Astrocyte (in vitro differentiated cells and primary cell): ENCODE data around the gene LRRC34. TPM values are rescaled to one million over a fixed set of nuclear protein-coding genes. Genes with fewer than 3 reads are reported as not detected.

ENCODE experiments used
- DNase-seq: peaks from one replicate; pipeline ENCODE4 v3.0.0-alpha.2; 2010; ENCODE audit warnings: low read depth
- FAIRE-seq: peaks from 2 replicates; lab custom pipeline; 2011; peaks lifted over from hg19 to GRCh38; lab: Jason Lieb, UNC
- H2AFZ ChIP-seq: 2 replicates; pipeline ENCODE4 v1.6.0; 2012; ENCODE audit warnings: low read depth, low read length, inconsistent platforms
- H3K27ac ChIP-seq: 2 replicates; pipeline ENCODE4 v1.5.1; 2011; ENCODE audit warnings: low read depth, low read length, inconsistent platforms
- H3K27me3 ChIP-seq: 2 replicates; pipeline ENCODE4 v1.6.0; 2011; ENCODE audit warnings: low read length, inconsistent platforms; ENCODE audit not compliant: insufficient read depth
- H3K36me3 ChIP-seq: 2 replicates; pipeline ENCODE4 v1.5.1; 2011; ENCODE audit warnings: low read length, inconsistent platforms; ENCODE audit not compliant: insufficient read depth
- H3K4me1 ChIP-seq: 2 replicates; pipeline ENCODE4 v1.5.1; 2011; ENCODE audit warnings: low read length, inconsistent platforms; ENCODE audit not compliant: insufficient read depth
- H3K4me2 ChIP-seq: 2 replicates; pipeline ENCODE4 v1.6.0; 2012; ENCODE audit warnings: low read length, inconsistent platforms
- H3K4me3 ChIP-seq: 2 replicates; pipeline ENCODE4 v1.5.1; 2011; ENCODE audit warnings: low read depth, mild to moderate bottlenecking, low read length, inconsistent platforms; ENCODE audit not compliant: insufficient read depth
- H3K79me2 ChIP-seq: 2 replicates; pipeline ENCODE4 v1.6.0; 2012; ENCODE audit warnings: mild to moderate bottlenecking, low read length, inconsistent platforms; ENCODE audit not compliant: insufficient read depth
- H3K9ac ChIP-seq: 2 replicates; pipeline ENCODE4 v1.6.0; 2012; ENCODE audit warnings: mild to moderate bottlenecking, low read length, inconsistent platforms
- H3K9me3 ChIP-seq: 2 replicates; pipeline ENCODE4 v1.5.1; 2012; ENCODE audit warnings: low read depth, mild to moderate bottlenecking, low read length, inconsistent platforms; ENCODE audit not compliant: insufficient read depth
- H4K20me1 ChIP-seq: 2 replicates; pipeline ENCODE4 v1.6.0; 2012; ENCODE audit warnings: low read length, inconsistent platforms; ENCODE audit not compliant: insufficient read depth
- H3K27ac Mint-ChIP-seq: one replicate; pipeline ENCODE4 v1.8.0; 2021; ENCODE audit warnings: mild to moderate bottlenecking, mixed read lengths; ENCODE audit not compliant: unreplicated experiment
- H3K27me3 Mint-ChIP-seq: one replicate; pipeline ENCODE4 v1.8.0; 2021; ENCODE audit warnings: low read depth, mixed read lengths; ENCODE audit not compliant: unreplicated experiment
- H3K36me3 Mint-ChIP-seq: one replicate; pipeline ENCODE4 v1.8.0; 2021; ENCODE audit warnings: low read depth, mixed read lengths; ENCODE audit not compliant: unreplicated experiment
- H3K4me1 Mint-ChIP-seq: one replicate; pipeline ENCODE4 v1.8.0; 2021; ENCODE audit warnings: low read depth, mixed read lengths; ENCODE audit not compliant: unreplicated experiment
- H3K4me3 Mint-ChIP-seq: one replicate; pipeline ENCODE4 v1.8.0; 2021; ENCODE audit warnings: mild to moderate bottlenecking, moderate library complexity, mixed read lengths; ENCODE audit not compliant: unreplicated experiment
- H3K9me3 Mint-ChIP-seq: one replicate; pipeline ENCODE4 v1.8.0; 2021; ENCODE audit warnings: mild to moderate bottlenecking, mixed read lengths; ENCODE audit not compliant: unreplicated experiment
- EZH2 ChIP-seq: IDR thresholded peaks from 2 replicates; pipeline ENCODE4 v1.6.1; 2012; ENCODE audit warnings: mild to moderate bottlenecking, low read length, inconsistent platforms; ENCODE audit not compliant: insufficient read depth
- total RNA-seq: library from RNA; stranded (reverse); gene quantifications from 2 replicates; pipeline ENCODE4 v1.2.1, GENCODE V29; 2021
- TF ChIP-seq, protein P1 (sequence below): IDR thresholded peaks from 2 replicates; pipeline ENCODE4 v1.5.1; 2011; ENCODE audit warnings: low read depth, mild to moderate bottlenecking, inconsistent platforms, low read length, moderate library complexity; ENCODE audit not compliant: insufficient read depth

LRRC34 gene
- total RNA-seq, 1 donor from 2014 or later = 1.0 TPM

DNA sequence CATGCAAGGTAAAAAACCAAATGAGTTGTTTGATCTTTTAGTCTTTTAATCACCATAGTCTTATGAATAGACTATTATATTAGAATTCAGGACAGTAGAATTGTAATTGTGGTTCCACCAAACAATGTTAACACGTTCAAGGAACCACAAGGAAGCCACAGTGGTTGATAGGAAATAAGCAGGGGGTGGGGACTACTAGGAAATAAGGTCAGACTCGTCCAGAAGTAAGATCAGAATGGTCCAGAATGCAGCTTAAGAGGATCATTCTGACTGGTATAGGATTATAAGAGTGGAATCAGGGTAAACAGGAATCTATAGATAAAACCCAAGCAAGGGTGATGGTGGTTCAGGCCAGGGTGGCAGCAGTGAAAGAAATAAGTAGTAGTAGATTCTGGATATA is 32.0 kb downstream of the LRRC34 start:
- no peak overlapping the region for H3K27ac Mint-ChIP-seq
- peaks cover 5% of the 10 kb centered on the region for H3K36me3 Mint-ChIP-seq
- Histone ChIP-seq H3K4me2 (no peak overlapping the region), H3K36me3 (peaks cover 74% of the 10 kb centered on the region), H3K4me1 (peaks cover 4% of the 10 kb centered on the region), H3K79me2 (peaks cover 52% of the 10 kb centered on the region), H3K4me3 (no peak overlapping the region), H3K9me3 (no peaks in the 10 kb centered on the region), H3K27me3 (no peaks in the 10 kb centered on the region), H4K20me1 (peaks cover 41% of the 10 kb centered on the region), H2AFZ (no peak overlapping the region), H3K9ac (no peak overlapping the region), H3K27ac (no peak overlapping the region)
- H3K9me3 Mint-ChIP-seq = no peaks in the 10 kb centered on the region
- no peak for FAIRE-seq
- no peak for DNase-seq
- no peak for TF ChIP-seq EZH2
- TF ChIP-seq, protein P1, sequence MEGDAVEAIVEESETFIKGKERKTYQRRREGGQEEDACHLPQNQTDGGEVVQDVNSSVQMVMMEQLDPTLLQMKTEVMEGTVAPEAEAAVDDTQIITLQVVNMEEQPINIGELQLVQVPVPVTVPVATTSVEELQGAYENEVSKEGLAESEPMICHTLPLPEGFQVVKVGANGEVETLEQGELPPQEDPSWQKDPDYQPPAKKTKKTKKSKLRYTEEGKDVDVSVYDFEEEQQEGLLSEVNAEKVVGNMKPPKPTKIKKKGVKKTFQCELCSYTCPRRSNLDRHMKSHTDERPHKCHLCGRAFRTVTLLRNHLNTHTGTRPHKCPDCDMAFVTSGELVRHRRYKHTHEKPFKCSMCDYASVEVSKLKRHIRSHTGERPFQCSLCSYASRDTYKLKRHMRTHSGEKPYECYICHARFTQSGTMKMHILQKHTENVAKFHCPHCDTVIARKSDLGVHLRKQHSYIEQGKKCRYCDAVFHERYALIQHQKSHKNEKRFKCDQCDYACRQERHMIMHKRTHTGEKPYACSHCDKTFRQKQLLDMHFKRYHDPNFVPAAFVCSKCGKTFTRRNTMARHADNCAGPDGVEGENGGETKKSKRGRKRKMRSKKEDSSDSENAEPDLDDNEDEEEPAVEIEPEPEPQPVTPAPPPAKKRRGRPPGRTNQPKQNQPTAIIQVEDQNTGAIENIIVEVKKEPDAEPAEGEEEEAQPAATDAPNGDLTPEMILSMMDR = no peak
- H3K4me3 Mint-ChIP-seq = no peak overlapping the region
- H3K27me3 Mint-ChIP-seq = no peaks in the 10 kb centered on the region
- H3K4me1 Mint-ChIP-seq = peaks cover 5% of the 10 kb centered on the region

DNA sequence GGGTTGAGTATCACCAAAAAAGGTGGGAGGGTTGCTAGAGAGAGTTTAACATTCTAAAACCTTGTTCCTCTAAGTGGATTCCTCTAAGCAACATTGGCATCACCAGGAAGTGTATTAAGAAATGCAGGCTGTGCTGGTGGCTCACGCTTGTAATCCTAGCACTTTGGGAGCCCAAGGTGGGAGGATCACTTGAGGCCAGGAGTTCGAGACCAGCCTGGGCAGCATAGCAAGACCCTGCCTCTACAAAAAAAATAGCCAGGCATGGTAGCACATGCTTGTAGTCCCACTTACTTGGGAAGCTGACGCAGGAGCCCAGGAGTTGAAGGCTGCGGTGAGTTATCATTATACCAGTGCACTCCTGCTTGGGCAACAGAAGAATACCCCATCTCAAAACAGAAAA is 34.9 kb downstream of the LRRC34 start:
- Mint-ChIP-seq H3K9me3 (no peaks in the 10 kb centered on the region), H3K4me3 (no peak overlapping the region), H3K4me1 (peaks cover 12% of the 10 kb centered on the region), H3K27me3 (no peaks in the 10 kb centered on the region), H3K36me3 (peaks cover 7% of the 10 kb centered on the region), H3K27ac (no peak overlapping the region)
- no peaks in the 10 kb centered on the region for H3K9me3 ChIP-seq
- TF ChIP-seq EZH2 = no peak
- TF ChIP-seq, protein P1 = no peak
- no peak overlapping the region for H2AFZ ChIP-seq
- H3K9ac ChIP-seq = no peak overlapping the region
- peaks cover 54% of the 10 kb centered on the region for H4K20me1 ChIP-seq
- peaks cover 71% of the 10 kb centered on the region for H3K36me3 ChIP-seq
- peaks cover 10% of the 10 kb centered on the region for H3K4me1 ChIP-seq
- no peaks in the 10 kb centered on the region for H3K27me3 ChIP-seq
- no peak overlapping the region for H3K4me3 ChIP-seq
- H3K79me2 ChIP-seq = peaks cover 80% of the 10 kb centered on the region
- DNase-seq (no peak), FAIRE-seq (no peak)
- H3K27ac ChIP-seq = no peak overlapping the region
- H3K4me2 ChIP-seq = no peak overlapping the region

DNA sequence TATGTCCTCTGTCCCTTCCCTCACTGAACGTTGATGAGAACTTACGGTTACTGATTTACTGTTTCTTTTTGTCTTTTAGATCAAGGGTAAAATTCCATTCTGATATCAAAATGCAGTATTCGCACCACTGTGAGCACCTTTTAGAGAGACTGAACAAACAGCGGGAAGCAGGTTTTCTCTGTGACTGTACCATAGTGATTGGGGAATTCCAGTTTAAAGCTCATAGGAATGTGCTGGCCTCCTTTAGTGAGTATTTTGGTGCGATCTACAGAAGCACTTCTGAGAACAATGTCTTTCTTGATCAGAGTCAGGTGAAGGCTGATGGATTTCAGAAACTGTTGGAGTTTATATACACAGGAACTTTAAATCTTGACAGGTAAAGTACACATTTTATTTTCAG is 38.5 kb downstream of the LRRC34 start:
- Histone ChIP-seq H3K4me2 (peak overlapping the region; percentile 90), H2AFZ (no peak overlapping the region), H3K4me3 (peak overlapping the region; percentile 88), H3K27me3 (no peaks in the 10 kb centered on the region), H4K20me1 (peaks cover 41% of the 10 kb centered on the region), H3K36me3 (peaks cover 42% of the 10 kb centered on the region), H3K79me2 (peaks cover 59% of the 10 kb centered on the region), H3K4me1 (peaks cover 10% of the 10 kb centered on the region), H3K9me3 (no peaks in the 10 kb centered on the region), H3K27ac (peak overlapping the region; percentile 99), H3K9ac (peak overlapping the region; percentile 96)
- no peak for DNase-seq
- TF ChIP-seq EZH2 = no peak
- TF ChIP-seq, protein P1 = no peak
- no peak for FAIRE-seq
- peaks cover 2% of the 10 kb centered on the region for H3K36me3 Mint-ChIP-seq
- peak overlapping the region; percentile 97 for H3K4me3 Mint-ChIP-seq
- no peaks in the 10 kb centered on the region for H3K9me3 Mint-ChIP-seq
- peak overlapping the region; percentile 98 for H3K27ac Mint-ChIP-seq
- H3K27me3 Mint-ChIP-seq = no peaks in the 10 kb centered on the region
- peaks cover 12% of the 10 kb centered on the region for H3K4me1 Mint-ChIP-seq
